Endodermal cell (in vitro differentiated cells): ENCODE data around the gene SAMHD1. TPM values are rescaled to one million over a fixed set of nuclear protein-coding genes. Genes with fewer than 3 reads are reported as not detected.
"Not testable (repeated sequence)": the region's sequence is repeated elsewhere in the genome, so short reads cannot be mapped to it uniquely, and the experiment has no call there.

Experiments
- DNase-seq: peaks from one replicate; pipeline ENCODE4 v3.0.0-alpha.2; 2017
- H3K27ac ChIP-seq: 2 replicates; pipeline ENCODE4 v1.5.1; 2013; ENCODE audit warnings: mild to moderate bottlenecking, low read depth, low read length, moderate library complexity
- H3K27me3 ChIP-seq: 2 replicates; pipeline ENCODE4 v1.6.1; 2013; ENCODE audit warnings: mild to moderate bottlenecking, low read length, moderate library complexity; ENCODE audit not compliant: insufficient read depth, control insufficient read depth, poor library complexity, severe bottlenecking
- H3K36me3 ChIP-seq: 2 replicates; pipeline ENCODE4 v1.7.0; 2013; ENCODE audit warnings: mild to moderate bottlenecking, low read length, moderate library complexity; ENCODE audit not compliant: control insufficient read depth, insufficient read depth
- H3K4me1 ChIP-seq: one replicate; pipeline ENCODE4 v1.7.0; 2013; ENCODE audit warnings: low read length; ENCODE audit not compliant: control insufficient read depth, insufficient read depth
- H3K4me3 ChIP-seq: 2 replicates; pipeline ENCODE4 v1.5.1; 2013; ENCODE audit warnings: mild to moderate bottlenecking, low read length, moderate library complexity
- H3K9ac ChIP-seq: 2 replicates; pipeline ENCODE4 v1.6.1; 2013; ENCODE audit warnings: mild to moderate bottlenecking, low read length, moderate library complexity; ENCODE audit not compliant: poor library complexity, severe bottlenecking; ENCODE audit errors: extremely low read depth
- H3K9me3 ChIP-seq: 2 replicates; pipeline ENCODE4 v1.6.1; 2013; ENCODE audit warnings: mild to moderate bottlenecking, low read length, moderate library complexity; ENCODE audit not compliant: control insufficient read depth
- H3K27ac Mint-ChIP-seq: 2 replicates; pipeline ENCODE4 v1.8.0; 2020; ENCODE audit warnings: mixed read lengths
- H3K27me3 Mint-ChIP-seq: 2 replicates; pipeline ENCODE4 v1.8.0; 2021; ENCODE audit warnings: mild to moderate bottlenecking, mixed read lengths; ENCODE audit not compliant: insufficient read depth
- H3K36me3 Mint-ChIP-seq: 2 replicates; pipeline ENCODE4 v1.8.0; 2020; ENCODE audit warnings: low read depth, mixed read lengths
- H3K4me1 Mint-ChIP-seq: 2 replicates; pipeline ENCODE4 v1.8.0; 2020; ENCODE audit warnings: mixed read lengths
- H3K4me3 Mint-ChIP-seq: 2 replicates; pipeline ENCODE4 v1.8.0; 2020; ENCODE audit warnings: mild to moderate bottlenecking, moderate library complexity, mixed read lengths
- H3K9me3 Mint-ChIP-seq: 2 replicates; pipeline ENCODE4 v1.8.0; 2020; ENCODE audit warnings: mild to moderate bottlenecking, mixed read lengths
- WGBS, 2 experiments: methylation state at CpG; one replicate each; pipeline versions ENCODE4 v1.1.5 to v1.1.7; 2013; ENCODE audit warnings: missing lambda C conversion rate in 2 of 2, mixed read lengths in 1 of 2; ENCODE audit not compliant: insufficient coverage in 1 of 2, insufficient read length in 1 of 2; 5-methylcytosine and 5-hydroxymethylcytosine counted together
- total RNA-seq, 2 donors: library from RNA; stranded (reverse); fragmentation: NEBNext Ultra II Directional in 1 of 2; extraction: Animal tissue kit (Norgen Biotek cat#: 25700) in 1 of 2; gene quantifications; 2 replicates in 1 of 2; 3 replicates in 1 of 2; pipeline ENCODE4 v1.2.1, GENCODE V29; 2021
- TF ChIP-seq, protein P1 (sequence below): fragments of 200-600 bp; sonication (generic); conservative IDR thresholded peaks from 2 replicates; pipeline ENCODE4 v1.5.0; 2021; ENCODE audit warnings: antibody characterized with exemption, mild to moderate bottlenecking

Gene SAMHD1
- total RNA-seq, 2 donors from 2014 or later, result 3.7 to 4.9 TPM

GRCh38 chr20:36847710-36848040, 103.8 kb downstream of the SAMHD1 start:
- H3K27ac ChIP-seq, result no peak overlapping the region
- TF ChIP-seq, protein P1, sequence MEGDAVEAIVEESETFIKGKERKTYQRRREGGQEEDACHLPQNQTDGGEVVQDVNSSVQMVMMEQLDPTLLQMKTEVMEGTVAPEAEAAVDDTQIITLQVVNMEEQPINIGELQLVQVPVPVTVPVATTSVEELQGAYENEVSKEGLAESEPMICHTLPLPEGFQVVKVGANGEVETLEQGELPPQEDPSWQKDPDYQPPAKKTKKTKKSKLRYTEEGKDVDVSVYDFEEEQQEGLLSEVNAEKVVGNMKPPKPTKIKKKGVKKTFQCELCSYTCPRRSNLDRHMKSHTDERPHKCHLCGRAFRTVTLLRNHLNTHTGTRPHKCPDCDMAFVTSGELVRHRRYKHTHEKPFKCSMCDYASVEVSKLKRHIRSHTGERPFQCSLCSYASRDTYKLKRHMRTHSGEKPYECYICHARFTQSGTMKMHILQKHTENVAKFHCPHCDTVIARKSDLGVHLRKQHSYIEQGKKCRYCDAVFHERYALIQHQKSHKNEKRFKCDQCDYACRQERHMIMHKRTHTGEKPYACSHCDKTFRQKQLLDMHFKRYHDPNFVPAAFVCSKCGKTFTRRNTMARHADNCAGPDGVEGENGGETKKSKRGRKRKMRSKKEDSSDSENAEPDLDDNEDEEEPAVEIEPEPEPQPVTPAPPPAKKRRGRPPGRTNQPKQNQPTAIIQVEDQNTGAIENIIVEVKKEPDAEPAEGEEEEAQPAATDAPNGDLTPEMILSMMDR, result no peak
- 86 to 100% methylated on average over 1 of the region's 1 CpG for WGBS, 2 experiments
- Mint-ChIP-seq H3K4me1 (peaks cover 25% of the 10 kb centered on the region), H3K27ac (no peak overlapping the region), H3K9me3 (peaks cover 14% of the 10 kb centered on the region), H3K36me3 (peaks cover 22% of the 10 kb centered on the region), H3K4me3 (no peak overlapping the region), H3K27me3 (no peaks in the 10 kb centered on the region)
- H3K27me3 ChIP-seq, result no peaks in the 10 kb centered on the region
- H3K9me3 ChIP-seq, result peaks cover 14% of the 10 kb centered on the region
- H3K36me3 ChIP-seq, result peaks cover 10% of the 10 kb centered on the region
- H3K4me3 ChIP-seq, result no peak overlapping the region
- H3K4me1 ChIP-seq, result peaks cover 8% of the 10 kb centered on the region
- DNase-seq, result no peak
- no peak overlapping the region for H3K9ac ChIP-seq

- H3K27me3 ChIP-seq, result no peaks in the 10 kb centered on the region
- H3K36me3 ChIP-seq, result peaks cover 10% of the 10 kb centered on the region
- Mint-ChIP-seq H3K36me3 (peaks cover 18% of the 10 kb centered on the region), H3K9me3 (peaks cover 14% of the 10 kb centered on the region), H3K4me3 (no peak overlapping the region), H3K27me3 (no peaks in the 10 kb centered on the region), H3K27ac (peak overlapping the region; percentile 87), H3K4me1 (peaks cover 25% of the 10 kb centered on the region)
- TF ChIP-seq, protein P1, result no peak
- DNase-seq, result peak; percentile 77
- peak overlapping the region; percentile 16 for H3K9ac ChIP-seq
- WGBS, 2 experiments, result 74 to 80% methylated on average over 12 to 18 of the region's 18 CpGs
- H3K9me3 ChIP-seq, result peaks cover 14% of the 10 kb centered on the region
- H3K4me1 ChIP-seq, result peaks cover 8% of the 10 kb centered on the region
- H3K4me3 ChIP-seq, result no peak overlapping the region
- H3K27ac ChIP-seq, result peak overlapping the region; percentile 12
These were observed 104.3 kb downstream of the SAMHD1 start for GRCh38 chr20:36847009-36847709.

GRCh38 chr20:36845288-36845971, 106.1 kb downstream of the SAMHD1 start:
- Histone ChIP-seq H3K9me3 (peaks cover under 1% of the 10 kb centered on the region), H3K36me3 (peaks cover 2% of the 10 kb centered on the region), H3K9ac (no peak overlapping the region), H3K27ac (peak overlapping the region; percentile 71), H3K4me1 (peaks cover 8% of the 10 kb centered on the region), H3K27me3 (no peaks in the 10 kb centered on the region), H3K4me3 (no peak overlapping the region)
- TF ChIP-seq, protein P1, result no peak
- Mint-ChIP-seq H3K36me3 (peaks cover 6% of the 10 kb centered on the region), H3K4me1 (peaks cover 25% of the 10 kb centered on the region), H3K9me3 (peaks cover under 1% of the 10 kb centered on the region), H3K4me3 (no peak overlapping the region), H3K27me3 (no peaks in the 10 kb centered on the region), H3K27ac (peak overlapping the region; percentile 66)
- WGBS, 2 experiments, result 80 to 87% methylated on average over 4 to 10 of the region's 10 CpGs
- DNase-seq, result peak; percentile 38

GRCh38 chr20:36841030-36841429, 110.5 kb downstream of the SAMHD1 start:
- peaks cover 11% of the 10 kb centered on the region for H3K36me3 ChIP-seq
- not testable (repeated sequence) for DNase-seq, H3K9me3 Mint-ChIP-seq, H3K27ac ChIP-seq, H3K9ac ChIP-seq, H3K4me3 Mint-ChIP-seq, H3K4me1 ChIP-seq, H3K9me3 ChIP-seq, H3K4me3 ChIP-seq, H3K27me3 Mint-ChIP-seq, H3K27me3 ChIP-seq
- Mint-ChIP-seq H3K4me1 (peaks cover 11% of the 10 kb centered on the region), H3K27ac (peak overlapping the region; percentile 56), H3K36me3 (peaks cover 20% of the 10 kb centered on the region)
- WGBS, 2 experiments, result 97% methylated on average over 9 of the region's 9 CpGs; no CpG with 5 or more reads in 1 of the 2 experiments
